HCT116 (cell line): Measurements from ENCODE around the gene ALDH16A1. TPM values are rescaled to one million over a fixed set of nuclear protein-coding genes. Genes with fewer than 3 reads are reported as not detected.

Experiments used
- ATAC-seq: fragments of 200-7000 bp; cut with Tn5 transposase; 2 replicates; pipeline ENCODE4 v1.9.1; 2020; ENCODE audit warnings: mild to moderate bottlenecking, moderate library complexity
- BruUV-seq: library from RNA; stranded (reverse); fragments of 400-500 nt; replicated peaks from 2 replicates; lab custom pipeline; 2021; lab: Mats Ljungman, UMichigan
- CTCF ChIA-PET: fragments of 300-600 bp; sonication (Branson Sonifier 250); formaldehyde crosslinking; loops from one replicate; lab custom pipeline; 2021; ENCODE audit warnings: antibody characterized with exemption; lab: Charles Lee
- POLR2A ChIA-PET: fragments of 300-600, 350-600 bp; sonication (Branson Sonifier 250); formaldehyde crosslinking; loops from one replicate; lab custom pipeline; 2021; ENCODE audit warnings: antibody characterized with exemption; lab: Charles Lee
- RAD21 ChIA-PET, 2 experiments: fragments of 300-600 bp; sonication (Branson Sonifier 250); formaldehyde crosslinking; loops; one replicate each; lab custom pipeline; 2023; ENCODE audit warnings: low total read pairs in 2 of 2; ENCODE audit not compliant: uncharacterized antibody in 2 of 2, unreplicated experiment in 2 of 2, low non-redundant PET in 1 of 2; lab: Charles Lee
- DNase-seq: peaks from one replicate; pipeline ENCODE4 v3.0.0-alpha.2; 2010; ENCODE audit warnings: low read depth, low spot score
- H2AFZ ChIP-seq: fragments of 200-600 bp; shearing (Covaris generic), sonication (generic); 2 replicates; pipeline ENCODE4 v1.6.1; 2017; ENCODE audit warnings: low read depth, mixed run types, mixed read lengths, antibody characterized with exemption, low read length; ENCODE audit not compliant: poor library complexity, severe bottlenecking
- H3K27ac ChIP-seq: 2 replicates; pipeline ENCODE4 v1.5.1; 2012; ENCODE audit warnings: low read depth, low read length
- H3K27me3 ChIP-seq: fragments of 200-600 bp; sonication (generic); 2 replicates; pipeline ENCODE4 v1.6.1; 2016; ENCODE audit warnings: mixed run types, low read length, mixed read lengths; ENCODE audit not compliant: insufficient read depth
- H3K36me3 ChIP-seq, 2 experiments: fragments of 200-500 bp in 1 of 2; fragments of 200-600 bp in 1 of 2; sonication (Bioruptor generic) in 1 of 2; sonication (generic) in 1 of 2; 2 replicates each; pipeline versions ENCODE4 v1.5.1 to v1.6.1; 2014 to 2016; ENCODE audit warnings: low read length in 2 of 2, inconsistent platforms in 1 of 2, mixed read lengths in 1 of 2, mixed run types in 1 of 2; ENCODE audit not compliant: insufficient read depth in 2 of 2, control insufficient read depth in 1 of 2
- H3K4me1 ChIP-seq, 2 experiments: fragments of 200-600 bp in 1 of 2; sonication (generic) in 1 of 2; 2 replicates each; pipeline versions ENCODE4 v1.5.1 to v1.6.1; 2012 to 2017; ENCODE audit warnings: low read length in 2 of 2, inconsistent platforms in 1 of 2, mild to moderate bottlenecking in 1 of 2, mixed read lengths in 1 of 2, mixed run types in 1 of 2, moderate library complexity in 1 of 2; ENCODE audit not compliant: insufficient read depth in 2 of 2, control insufficient read depth in 1 of 2
- H3K4me2 ChIP-seq: fragments of 200-600 bp; sonication (generic); 2 replicates; pipeline ENCODE4 v1.6.1; 2017; ENCODE audit warnings: mixed run types, low read length, mixed read lengths
- H3K4me3 ChIP-seq, 2 experiments: fragments of 200-600 bp in 1 of 2; sonication (generic) in 1 of 2; replicated peaks in 1 of 2; 2 replicates each; pipeline ENCODE4 v1.5.1; 2011 to 2016; ENCODE audit warnings: low read length in 2 of 2, control low read depth in 1 of 2, low read depth in 1 of 2, mild to moderate bottlenecking in 1 of 2, mixed read lengths in 1 of 2, mixed run types in 1 of 2
- H3K79me2 ChIP-seq: fragments of 200-600 bp; sonication (generic); 2 replicates; pipeline ENCODE4 v1.6.1; 2017; ENCODE audit warnings: mild to moderate bottlenecking, mixed run types, low read length, moderate library complexity, mixed read lengths; ENCODE audit not compliant: insufficient read depth
- H3K9ac ChIP-seq: fragments of 200-600 bp; sonication (generic); 2 replicates; pipeline ENCODE4 v1.6.1; 2016; ENCODE audit warnings: low read length, mixed read lengths
- H3K9me2 ChIP-seq: fragments of 200-600 bp; sonication (generic), shearing (Covaris generic); 2 replicates; pipeline ENCODE4 v1.6.1; 2017; ENCODE audit warnings: mixed run types, mild to moderate bottlenecking, moderate library complexity; ENCODE audit not compliant: insufficient read depth
- H3K9me3 ChIP-seq, 2 experiments: fragments of 200-500 bp in 1 of 2; fragments of 200-600 bp in 1 of 2; sonication (Bioruptor generic) in 1 of 2; sonication (generic) in 1 of 2; 2 replicates each; pipeline ENCODE4 v1.6.1; 2014 to 2017; ENCODE audit warnings: low read length in 2 of 2, mixed read lengths in 2 of 2, inconsistent platforms in 1 of 2, low read depth in 1 of 2, mild to moderate bottlenecking in 1 of 2, mixed run types in 1 of 2, moderate library complexity in 1 of 2; ENCODE audit not compliant: control insufficient read depth in 1 of 2, insufficient read depth in 1 of 2
- H4K20me1 ChIP-seq: fragments of 200-600 bp; sonication (generic), shearing (Covaris generic); 2 replicates; pipeline ENCODE4 v1.6.1; 2017; ENCODE audit warnings: mixed run types, mild to moderate bottlenecking, moderate library complexity; ENCODE audit not compliant: insufficient read depth
- ATF3 ChIP-seq: IDR thresholded peaks from 2 replicates; pipeline ENCODE4 v1.6.1; 2012
- CEBPB ChIP-seq: IDR thresholded peaks from 2 replicates; pipeline ENCODE4 v1.6.1; 2012; ENCODE audit warnings: low read depth
- EGR1 ChIP-seq: IDR thresholded peaks from 2 replicates; pipeline ENCODE4 v1.6.1; 2012; ENCODE audit warnings: low read depth
- ELF1 ChIP-seq: IDR thresholded peaks from 2 replicates; pipeline ENCODE4 v1.6.1; 2012; ENCODE audit warnings: low read depth, borderline replicate concordance
- EZH2phosphoT487 ChIP-seq: fragments of 200-600 bp; IDR thresholded peaks from 2 replicates; pipeline ENCODE4 v1.6.1; 2018; ENCODE audit warnings: antibody characterized with exemption, borderline replicate concordance
- FOSL1 ChIP-seq: IDR thresholded peaks from 2 replicates; pipeline ENCODE4 v1.6.1; 2012; ENCODE audit warnings: low read depth
- JUND ChIP-seq: IDR thresholded peaks from 2 replicates; pipeline ENCODE4 v1.6.1; 2012
- MAX ChIP-seq: IDR thresholded peaks from 2 replicates; pipeline ENCODE4 v1.6.1; 2012
- POLR2A ChIP-seq: IDR thresholded peaks from 2 replicates; pipeline ENCODE4 v1.7.0; 2011; ENCODE audit warnings: borderline replicate concordance; ENCODE audit not compliant: insufficient read depth, insufficient read length; ENCODE audit errors: extremely low read depth
- POLR2AphosphoS5 ChIP-seq: IDR thresholded peaks from 2 replicates; pipeline ENCODE4 v1.6.1; 2011; ENCODE audit warnings: mild to moderate bottlenecking, low read depth, low read length, moderate library complexity
- RAD21 ChIP-seq: IDR thresholded peaks from 2 replicates; pipeline ENCODE4 v1.6.1; 2012; ENCODE audit warnings: low read depth, mild to moderate bottlenecking
- SIN3A ChIP-seq: IDR thresholded peaks from 2 replicates; pipeline ENCODE4 v1.6.1; 2012; ENCODE audit warnings: low read depth
- SP1 ChIP-seq: IDR thresholded peaks from 2 replicates; pipeline ENCODE4 v1.6.1; 2012; ENCODE audit warnings: low read depth
- ZNF274 ChIP-seq: fragments of 200-500 bp; sonication (Bioruptor generic); IDR thresholded peaks from 2 replicates; pipeline ENCODE4 v1.6.1; 2014; ENCODE audit warnings: mild to moderate bottlenecking, low read depth, low read length, inconsistent platforms
- intact Hi-C: fragments of 100-400 bp; cut with micrococcal nuclease; formaldehyde crosslinking; loops from 2 replicates; pipeline ENCODE4 v1.10.0; 2022
- total RNA-seq: library from RNA; stranded (reverse); gene quantifications from one replicate; pipeline ENCODE4 v1.2.1, GENCODE V29; 2021; ENCODE audit not compliant: unreplicated experiment
- TF ChIP-seq, protein P1 (sequence below), 3 experiments: fragments of 200-600 bp in 1 of 3; sonication (generic) in 1 of 3; IDR thresholded peaks in 2 of 3; conservative IDR thresholded peaks in 1 of 3; 2 replicates each; pipeline ENCODE4 v1.5.1; 2012 to 2017; ENCODE audit warnings: low read depth in 2 of 3, low read length in 2 of 3, antibody characterized with exemption in 1 of 3, borderline replicate concordance in 1 of 3, control low read depth in 1 of 3, mild to moderate bottlenecking in 1 of 3, mixed read lengths in 1 of 3, mixed run types in 1 of 3, moderate library complexity in 1 of 3; ENCODE audit not compliant: insufficient read depth in 1 of 3

ALDH16A1 gene
- total RNA-seq, 1 experiment from 2014 or later, result 22.8 TPM

GRCh38 chr19:49413348-49413747 lies 39.7 kb upstream of the ALDH16A1 start:
- Histone ChIP-seq H3K9me3 (no peaks in the 10 kb centered on the region), H4K20me1 (no peaks in the 10 kb centered on the region), H3K4me1 (peaks cover 2 to 15% of the 10 kb centered on the region in 2 experiments; a peak in 1 of 4 replicates), H3K79me2 (no peaks in the 10 kb centered on the region), H3K27me3 (no peaks in the 10 kb centered on the region), H3K4me3 (no peak overlapping the region), H2AFZ (no peak overlapping the region), H3K9ac (no peak overlapping the region), H3K9me2 (no peaks in the 10 kb centered on the region), H3K36me3 (no peaks in the 10 kb centered on the region), H3K4me2 (no peak overlapping the region), H3K27ac (no peak overlapping the region)
- intact Hi-C loops, result no loop called here
- ChIA-PET CTCF (no interaction called here), RAD21 (no interaction called here), POLR2A (no interaction called here)
- ATAC-seq (no peak), DNase-seq (no peak)
- TF ChIP-seq JUND, result no peak
- no peak for TF ChIP-seq CEBPB
- no TSS peak for BruUV-seq

DNA sequence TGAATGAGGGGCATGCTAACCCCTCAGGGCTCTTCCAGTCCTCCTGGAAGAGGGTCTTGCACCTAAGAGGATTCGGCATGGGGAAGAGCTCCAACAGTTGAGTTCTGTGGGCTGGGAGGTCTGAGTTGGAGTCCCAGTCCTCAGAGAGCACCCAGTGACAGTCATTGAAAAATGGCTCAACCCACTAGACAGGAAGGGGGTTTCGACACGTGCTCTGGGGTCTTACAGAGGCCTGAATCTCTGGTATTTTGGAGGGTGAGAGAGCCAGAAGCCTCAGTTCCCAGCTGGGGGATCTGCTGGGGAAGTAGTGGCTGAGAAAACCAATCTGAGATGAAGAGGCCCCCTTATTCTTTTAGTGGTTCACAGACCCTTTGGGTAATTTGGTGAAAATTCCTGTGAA lies 38.8 kb upstream of the ALDH16A1 start:
- POLR2A ChIA-PET, result no interaction called here
- no peak overlapping the region for H3K4me2 ChIP-seq
- no peak for ATAC-seq
- intact Hi-C loops, result no loop called here
- peaks cover 2 to 10% of the 10 kb centered on the region in 2 experiments; a peak in 1 of 4 replicates for H3K4me1 ChIP-seq
- H3K27me3 ChIP-seq, result peaks cover under 1% of the 10 kb centered on the region; the same call in 1 of the 2 replicates
- BruUV-seq, result no TSS peak
- H3K9me2 ChIP-seq, result no peaks in the 10 kb centered on the region
- no peak overlapping the region for H2AFZ ChIP-seq
- H4K20me1 ChIP-seq, result no peaks in the 10 kb centered on the region
- no peaks in the 10 kb centered on the region for H3K9me3 ChIP-seq
- H3K36me3 ChIP-seq, result no peaks in the 10 kb centered on the region
- no peak overlapping the region for H3K9ac ChIP-seq
- TF ChIP-seq POLR2AphosphoS5, result no peak
- TF ChIP-seq SIN3A, result no peak
- no peak for TF ChIP-seq SP1
- TF ChIP-seq POLR2A, result no peak
- TF ChIP-seq ATF3, result no peak
- TF ChIP-seq ZNF274, result no peak
- no peak for TF ChIP-seq EGR1
- no peak for TF ChIP-seq RAD21
- no peak for TF ChIP-seq EZH2phosphoT487
- TF ChIP-seq JUND, result no peak
- no peak for TF ChIP-seq FOSL1
- no peak for TF ChIP-seq ELF1
- TF ChIP-seq MAX, result no peak
- TF ChIP-seq, protein P1, sequence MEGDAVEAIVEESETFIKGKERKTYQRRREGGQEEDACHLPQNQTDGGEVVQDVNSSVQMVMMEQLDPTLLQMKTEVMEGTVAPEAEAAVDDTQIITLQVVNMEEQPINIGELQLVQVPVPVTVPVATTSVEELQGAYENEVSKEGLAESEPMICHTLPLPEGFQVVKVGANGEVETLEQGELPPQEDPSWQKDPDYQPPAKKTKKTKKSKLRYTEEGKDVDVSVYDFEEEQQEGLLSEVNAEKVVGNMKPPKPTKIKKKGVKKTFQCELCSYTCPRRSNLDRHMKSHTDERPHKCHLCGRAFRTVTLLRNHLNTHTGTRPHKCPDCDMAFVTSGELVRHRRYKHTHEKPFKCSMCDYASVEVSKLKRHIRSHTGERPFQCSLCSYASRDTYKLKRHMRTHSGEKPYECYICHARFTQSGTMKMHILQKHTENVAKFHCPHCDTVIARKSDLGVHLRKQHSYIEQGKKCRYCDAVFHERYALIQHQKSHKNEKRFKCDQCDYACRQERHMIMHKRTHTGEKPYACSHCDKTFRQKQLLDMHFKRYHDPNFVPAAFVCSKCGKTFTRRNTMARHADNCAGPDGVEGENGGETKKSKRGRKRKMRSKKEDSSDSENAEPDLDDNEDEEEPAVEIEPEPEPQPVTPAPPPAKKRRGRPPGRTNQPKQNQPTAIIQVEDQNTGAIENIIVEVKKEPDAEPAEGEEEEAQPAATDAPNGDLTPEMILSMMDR (IDR thresholded peaks at IDR 0.05 in 2 of 3, conservative IDR thresholded peaks at IDR 0.05 in 1 of 3; ENCODE audit: borderline replicate concordance in 1 of 3, insufficient read depth in 1 of 3, low read depth in 2 of 3, low read length in 2 of 3), result no peak
- TF ChIP-seq, all 23 proteins: peak for 0
- Histone ChIP-seq H3K79me2 (no peaks in the 10 kb centered on the region), H3K27ac (no peak overlapping the region), H3K4me3 (no peak overlapping the region)
- no peak for DNase-seq
- ChIA-PET RAD21 (no interaction called here), CTCF (no interaction called here)
